ACHN (cell line): ENCODE data around the gene HRH4.

Experiments used
- DNase-seq: peaks from one replicate; pipeline ENCODE4 v3.0.0-alpha.2; 2015
- in situ Hi-C: cut with HindIII; loops from 2 replicates; pipeline ENCODE4 v1.10.0; 2017; ENCODE audit warnings: low sequenced_read_pairs, low pct_ligation_motif_present, low pct_unique_long_range_greater_than_20kb

Gene HRH4, protein sequence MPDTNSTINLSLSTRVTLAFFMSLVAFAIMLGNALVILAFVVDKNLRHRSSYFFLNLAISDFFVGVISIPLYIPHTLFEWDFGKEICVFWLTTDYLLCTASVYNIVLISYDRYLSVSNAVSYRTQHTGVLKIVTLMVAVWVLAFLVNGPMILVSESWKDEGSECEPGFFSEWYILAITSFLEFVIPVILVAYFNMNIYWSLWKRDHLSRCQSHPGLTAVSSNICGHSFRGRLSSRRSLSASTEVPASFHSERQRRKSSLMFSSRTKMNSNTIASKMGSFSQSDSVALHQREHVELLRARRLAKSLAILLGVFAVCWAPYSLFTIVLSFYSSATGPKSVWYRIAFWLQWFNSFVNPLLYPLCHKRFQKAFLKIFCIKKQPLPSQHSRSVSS

GRCh38 chr18:24460388-24460787 lies at the start of gene HRH4:
Gene HRH4, plus strand, starts transcription at chr18:24460637. Its CDS starts 92 bp downstream, at chr18:24460729.
- DNase-seq: no peak
- in situ Hi-C loops: no loop called here

DNA sequence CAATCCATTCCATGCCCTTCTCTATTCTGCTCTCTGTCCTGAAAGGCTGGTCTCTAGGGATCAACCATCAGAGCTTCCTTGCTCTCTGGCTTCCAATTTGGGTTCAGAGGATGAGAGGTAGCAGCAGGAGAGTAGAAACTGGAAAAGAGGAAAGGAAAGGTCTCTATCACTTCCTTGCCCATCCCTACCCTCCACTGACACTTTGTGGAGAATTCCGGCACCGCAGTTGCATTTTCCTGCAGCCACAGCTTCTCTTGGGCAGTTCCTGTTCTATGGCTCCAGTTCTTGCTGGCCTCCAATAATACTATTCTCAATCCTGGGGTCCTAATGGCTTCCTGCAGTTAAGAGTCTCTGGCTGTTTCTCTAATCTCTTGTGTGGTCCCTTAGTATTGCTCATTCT lies 47.3 kb upstream of the HRH4 start:
- DNase-seq: peak; percentile 28
- in situ Hi-C loops: no loop called here

DNA sequence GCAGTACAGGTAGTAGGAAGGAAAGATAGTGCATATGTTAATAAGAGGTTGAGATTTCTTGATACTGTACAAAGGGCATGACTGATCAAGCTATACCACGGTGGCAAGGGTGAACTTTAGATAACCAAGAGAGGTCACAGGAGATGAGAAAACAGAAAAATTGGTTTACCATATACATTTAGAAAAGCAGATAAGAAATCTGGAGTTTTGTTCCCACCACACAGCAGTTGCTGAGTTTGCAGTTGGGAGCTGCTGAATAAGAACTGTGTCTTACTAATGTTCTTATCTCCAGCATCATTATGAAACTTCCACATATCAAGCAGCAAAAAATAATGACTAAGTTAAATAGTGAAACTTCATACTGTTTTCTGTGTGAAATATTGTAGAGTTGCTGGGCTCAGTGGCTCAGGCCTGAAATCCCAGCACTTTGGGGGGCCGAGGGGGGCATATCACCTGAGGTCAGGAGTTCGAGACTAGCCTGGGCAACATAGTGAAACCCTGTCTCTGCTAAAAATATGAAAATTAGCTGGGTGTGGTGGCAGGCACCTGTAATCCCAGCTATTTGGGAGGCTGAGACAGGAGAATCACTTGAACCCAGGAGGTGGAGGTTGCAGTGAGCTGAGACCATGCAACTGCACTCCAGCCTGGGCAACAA lies 46.0 kb upstream of the HRH4 start:
- DNase-seq: no peak
- in situ Hi-C loops: no loop called here

GRCh38 chr18:24417480-24417879 lies 43.0 kb upstream of the HRH4 start:
- no peak for DNase-seq
- in situ Hi-C loops: no loop called here

- in situ Hi-C loops: no loop called here
- no peak for DNase-seq
Observed at GRCh38 chr18:24420551-24420950, 39.9 kb upstream of the HRH4 start.

- DNase-seq: no peak
- in situ Hi-C loops: no loop called here
Observed at GRCh38 chr18:24421831-24422230, 38.6 kb upstream of the HRH4 start.

DNA sequence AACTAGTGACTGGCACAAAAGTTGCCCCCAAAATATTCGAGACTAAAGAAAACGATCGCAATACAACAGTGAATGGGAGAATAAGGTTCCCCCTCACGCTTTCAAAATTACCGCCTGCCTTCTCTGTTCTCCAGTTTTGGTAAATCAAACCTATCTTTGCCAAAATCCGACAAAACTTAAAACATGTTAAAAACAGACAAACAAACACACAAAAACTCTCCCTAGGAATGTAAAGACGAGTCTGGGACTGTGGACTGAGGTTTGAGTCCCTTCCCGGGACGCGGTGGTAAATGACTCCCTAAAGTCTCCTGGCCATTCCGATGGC lies 34.4 kb upstream of the HRH4 start:
- in situ Hi-C loops: no loop called here
- DNase-seq: no peak

- in situ Hi-C loops: no loop called here
- peak; percentile 84 for DNase-seq
Observed at GRCh38 chr18:24426398-24427294, 33.8 kb upstream of the HRH4 start, which contains the start of gene IMPACT. Gene IMPACT, plus strand, starts transcription at chr18:24426670. Its CDS starts 87 bp downstream, at chr18:24426757.

GRCh38 chr18:24427484-24427883 lies 33.0 kb upstream of the HRH4 start:
- peak; percentile 17 for DNase-seq
- in situ Hi-C loops: no loop called here

DNA sequence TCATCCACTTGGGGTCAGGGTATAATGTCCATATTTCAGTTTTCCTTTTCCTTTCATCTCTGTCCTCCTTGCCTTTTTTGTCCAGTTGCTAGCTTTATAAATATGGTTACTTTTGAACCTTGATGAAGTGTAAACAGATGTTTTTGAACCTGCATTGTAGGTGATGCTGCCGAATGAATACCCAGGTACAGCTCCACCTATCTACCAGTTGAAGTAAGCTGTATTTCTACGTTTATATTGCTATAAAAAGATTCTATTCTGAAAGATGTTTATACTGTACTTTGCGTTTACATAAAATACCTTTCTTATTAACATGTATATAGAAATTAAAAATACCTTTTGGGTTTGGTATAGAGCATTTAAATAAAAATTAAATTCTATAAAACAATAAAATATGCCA lies 31.7 kb upstream of the HRH4 start:
- in situ Hi-C loops: no loop called here
- no peak for DNase-seq

- no peak for DNase-seq
- in situ Hi-C loops: no loop called here
Observed at GRCh38 chr18:24429188-24429587, 31.2 kb upstream of the HRH4 start.

- DNase-seq: no peak
- in situ Hi-C loops: no loop called here
Observed at GRCh38 chr18:24432618-24433017, 27.8 kb upstream of the HRH4 start.

- in situ Hi-C loops: no loop called here
- no peak for DNase-seq
Observed at GRCh38 chr18:24436939-24437338, 23.5 kb upstream of the HRH4 start.

GRCh38 chr18:24443870-24444269 lies 16.6 kb upstream of the HRH4 start:
- in situ Hi-C loops: no loop called here
- DNase-seq: no peak

DNA sequence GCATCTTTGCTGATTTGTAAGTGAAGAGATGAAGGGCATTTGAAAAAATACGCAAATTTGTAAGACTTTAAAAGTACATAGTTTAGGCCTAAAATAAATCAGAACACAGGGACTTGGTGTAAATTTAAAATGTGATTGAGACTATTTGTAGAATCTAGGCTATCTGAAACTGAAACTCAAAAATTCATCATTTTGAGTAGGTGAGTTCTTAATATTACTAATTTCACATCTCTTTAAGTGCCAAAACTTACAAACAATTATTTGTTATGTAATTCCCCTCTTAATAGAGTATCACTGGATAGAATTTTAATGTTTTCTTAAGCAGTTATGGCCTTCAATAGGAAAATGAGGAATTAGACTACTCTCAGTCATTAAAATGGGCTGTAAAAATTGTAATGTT lies 14.0 kb upstream of the HRH4 start:
- in situ Hi-C loops: no loop called here
- no peak for DNase-seq

DNA sequence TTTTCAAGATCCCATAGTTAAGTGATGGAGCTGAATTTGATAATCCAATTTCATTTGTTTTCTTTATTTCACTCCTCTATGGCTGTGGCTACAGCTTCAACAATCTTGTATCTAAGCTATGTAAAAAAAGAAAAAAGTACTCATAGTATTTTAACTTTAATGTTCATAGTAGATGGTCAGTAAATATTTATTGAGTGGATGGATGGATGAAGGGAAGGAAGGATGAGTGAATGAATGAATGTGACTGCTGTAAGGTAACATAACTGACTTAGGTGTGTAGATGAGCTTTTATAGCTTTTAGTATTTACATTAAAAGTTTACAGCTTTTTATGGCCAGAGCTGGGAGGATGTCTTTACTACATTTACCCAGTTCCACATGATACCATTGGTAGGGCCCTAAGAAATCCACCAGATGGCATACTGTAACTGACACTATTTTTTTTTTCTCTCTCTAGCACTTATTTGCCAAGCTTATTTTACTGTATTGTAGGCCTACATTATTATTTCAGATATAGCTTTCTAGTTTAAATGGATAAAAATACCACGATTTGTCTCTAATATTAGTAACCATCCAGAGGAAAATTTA lies 13.4 kb upstream of the HRH4 start:
- in situ Hi-C loops: no loop called here
- DNase-seq: no peak

- in situ Hi-C loops: no loop called here
- no peak for DNase-seq
Observed at GRCh38 chr18:24447961-24448360, 12.5 kb upstream of the HRH4 start.

DNA sequence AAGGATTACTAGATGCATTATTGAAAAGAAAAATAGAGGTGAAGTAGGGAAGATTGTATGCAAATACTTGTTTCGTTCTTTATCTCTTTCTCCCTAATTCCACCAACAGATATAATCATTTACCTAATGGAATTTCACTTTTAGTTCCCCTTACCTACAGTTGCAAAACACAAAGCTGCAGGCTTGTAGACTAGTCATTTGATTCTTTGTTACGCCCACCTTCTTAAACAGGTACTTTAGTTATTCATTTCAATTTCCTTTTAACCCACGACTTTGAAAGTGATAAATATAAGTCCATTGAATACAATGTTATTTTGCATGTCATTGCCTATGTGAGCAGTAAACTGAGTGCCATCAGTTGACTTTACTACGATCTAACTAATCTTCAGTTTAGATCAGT lies 3.9 kb upstream of the HRH4 start:
- DNase-seq: no peak
- in situ Hi-C loops: no loop called here

- DNase-seq: no peak
- in situ Hi-C loops: no loop called here
Observed at GRCh38 chr18:24459772-24460171, 665 bp upstream of the HRH4 start.
